Upper lobe of left lung (tissue), 4 donors: ENCODE results near the gene MMAB.

Source experiments
- EP300 ChIP-seq, 4 donors: sonication (generic); formaldehyde crosslinking; IDR thresholded peaks; one replicate each; pipeline ENCODE4 v1.5.1; 2017; ENCODE audit warnings: antibody characterized with exemption in 4 of 4, control low read depth in 2 of 4
- TF ChIP-seq, protein P1 (sequence below), 6 experiments: fragments of 450-650 bp in 4 of 6; fragments of 200-600 bp in 2 of 6; sonication (generic) in 2 of 6; IDR thresholded peaks; one replicate each; pipeline ENCODE4 v1.5.1; 2016 to 2019; ENCODE audit warnings: antibody characterized with exemption in 6 of 6

DNA sequence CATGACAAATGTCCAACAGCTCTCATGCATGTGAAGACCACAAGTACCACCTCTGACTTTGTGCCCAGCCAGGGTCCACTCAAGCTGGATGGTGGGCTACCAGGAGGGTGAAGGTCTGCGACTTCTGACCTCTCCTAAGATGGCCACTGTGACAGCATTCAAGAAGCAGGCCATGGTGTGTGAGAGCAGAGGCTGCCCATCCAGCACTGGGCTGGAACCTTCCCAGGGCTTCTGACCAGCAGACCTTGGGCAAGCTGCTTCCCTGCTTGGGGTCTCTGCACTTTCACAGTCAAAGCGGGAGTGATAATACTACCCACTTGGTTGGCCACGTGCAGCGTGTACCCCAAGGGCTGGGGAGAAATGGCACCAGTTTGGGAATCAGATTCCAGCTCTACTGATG is 10.4 kb downstream of the MMAB start:
- TF ChIP-seq EP300 (IDR thresholded peaks at IDR 0.05): no peak
- TF ChIP-seq, protein P1, sequence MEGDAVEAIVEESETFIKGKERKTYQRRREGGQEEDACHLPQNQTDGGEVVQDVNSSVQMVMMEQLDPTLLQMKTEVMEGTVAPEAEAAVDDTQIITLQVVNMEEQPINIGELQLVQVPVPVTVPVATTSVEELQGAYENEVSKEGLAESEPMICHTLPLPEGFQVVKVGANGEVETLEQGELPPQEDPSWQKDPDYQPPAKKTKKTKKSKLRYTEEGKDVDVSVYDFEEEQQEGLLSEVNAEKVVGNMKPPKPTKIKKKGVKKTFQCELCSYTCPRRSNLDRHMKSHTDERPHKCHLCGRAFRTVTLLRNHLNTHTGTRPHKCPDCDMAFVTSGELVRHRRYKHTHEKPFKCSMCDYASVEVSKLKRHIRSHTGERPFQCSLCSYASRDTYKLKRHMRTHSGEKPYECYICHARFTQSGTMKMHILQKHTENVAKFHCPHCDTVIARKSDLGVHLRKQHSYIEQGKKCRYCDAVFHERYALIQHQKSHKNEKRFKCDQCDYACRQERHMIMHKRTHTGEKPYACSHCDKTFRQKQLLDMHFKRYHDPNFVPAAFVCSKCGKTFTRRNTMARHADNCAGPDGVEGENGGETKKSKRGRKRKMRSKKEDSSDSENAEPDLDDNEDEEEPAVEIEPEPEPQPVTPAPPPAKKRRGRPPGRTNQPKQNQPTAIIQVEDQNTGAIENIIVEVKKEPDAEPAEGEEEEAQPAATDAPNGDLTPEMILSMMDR (IDR thresholded peaks at IDR 0.05): no peak
